ENCODE measurements around the gene FKBP5.
"Not testable (repeated sequence)": the region's sequence is repeated elsewhere in the genome, so short reads cannot be mapped to it uniquely, and the experiment has no call there.

FKBP5 gene

GRCh38 chr6:35543459-35544193 lies 145.1 kb downstream of the FKBP5 start:
- no peak for DNase-seq (ENCODE audit: low read depth in 2 of 2)

GRCh38 chr6:35541836-35542235 lies 146.9 kb downstream of the FKBP5 start:
- no peak for DNase-seq (ENCODE audit: low read depth in 2 of 2)

GRCh38 chr6:35539223-35539622 lies 149.5 kb downstream of the FKBP5 start:
- DNase-seq (ENCODE audit: low read depth in 2 of 2): no peak

- DNase-seq (ENCODE audit: low read depth in 2 of 2): not testable (repeated sequence)
Measured at GRCh38 chr6:35535847-35536246, 152.9 kb downstream of the FKBP5 start.

- DNase-seq (ENCODE audit: low read depth in 2 of 2): no peak
Measured at GRCh38 chr6:35534407-35535170, 154.1 kb downstream of the FKBP5 start.

- DNase-seq (ENCODE audit: low read depth in 2 of 2): no peak
Measured at GRCh38 chr6:35533981-35534380, 154.7 kb downstream of the FKBP5 start.

GRCh38 chr6:35532126-35532525 lies 156.6 kb downstream of the FKBP5 start:
- no peak for DNase-seq (ENCODE audit: low read depth in 2 of 2)

- no peak for DNase-seq (ENCODE audit: low read depth in 2 of 2)
Measured at GRCh38 chr6:35524380-35525020, 164.2 kb downstream of the FKBP5 start.
